AG04449 (cell line): ENCODE measurements around the gene SAMSN1.

ENCODE experiments used
- CTCF ChIA-PET: fragments of 350-600 bp; formaldehyde crosslinking; extraction: SDS; loops from one replicate; lab custom pipeline; 2021; ENCODE audit warnings: antibody characterized with exemption; lab: Yijun Ruan, JAX
- POLR2A ChIA-PET: fragments of 400-600, 350-600 bp; formaldehyde crosslinking; extraction: SDS; loops from one replicate; lab custom pipeline; 2020; ENCODE audit warnings: antibody characterized with exemption, inconsistent platforms; lab: Yijun Ruan, JAX
- DNase-seq: peaks from one replicate; pipeline ENCODE4 v3.0.0-alpha.2; 2010; ENCODE audit warnings: low read depth, low spot score
- H3K4me3 ChIP-seq: 2 replicates; pipeline ENCODE4 v1.5.1; 2011; ENCODE audit warnings: low read depth, mild to moderate bottlenecking, control low read depth, low read length
- TF ChIP-seq, protein P1 (sequence below): IDR thresholded peaks from one replicate; pipeline ENCODE4 v1.5.1; 2011; ENCODE audit warnings: mild to moderate bottlenecking, moderate library complexity, low read length, control low read depth, inconsistent platforms; ENCODE audit not compliant: insufficient read depth; ENCODE audit errors: missing control alignments

Gene SAMSN1

DNA sequence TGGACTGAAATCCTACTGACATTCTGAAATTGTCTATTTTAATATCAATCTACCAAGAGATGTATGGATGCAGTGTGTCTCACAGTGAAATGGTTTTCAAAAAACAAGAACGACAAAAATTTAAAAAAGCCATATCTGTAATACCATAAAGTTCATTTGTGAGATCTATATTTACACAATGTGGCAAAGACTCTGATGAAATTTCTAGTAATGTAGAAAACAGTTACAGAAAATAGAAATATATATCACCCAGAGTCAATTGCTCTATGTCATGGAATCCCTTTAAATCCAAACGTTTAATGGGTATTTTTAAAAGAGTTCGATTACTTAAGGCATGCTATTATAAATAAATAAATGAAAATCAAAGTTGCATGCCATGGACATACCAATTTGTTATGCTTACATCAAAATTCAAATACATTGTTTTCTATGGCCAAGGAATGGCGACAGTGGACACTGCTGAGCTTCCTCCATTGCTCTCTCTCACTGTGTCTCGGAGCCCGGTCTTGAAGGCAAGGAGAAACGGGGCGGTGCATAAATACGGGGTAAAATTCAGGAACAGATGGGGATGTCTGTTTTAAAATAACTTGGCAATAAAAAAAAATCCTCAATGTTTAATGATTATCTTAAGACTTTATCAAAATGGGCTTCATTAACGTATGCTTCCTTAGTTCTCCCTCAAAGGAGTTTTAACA lies 37.0 kb upstream of the SAMSN1 start:
- CTCF ChIA-PET: no interaction called here
- no peak overlapping the region for H3K4me3 ChIP-seq
- POLR2A ChIA-PET: no interaction called here
- TF ChIP-seq, protein P1, sequence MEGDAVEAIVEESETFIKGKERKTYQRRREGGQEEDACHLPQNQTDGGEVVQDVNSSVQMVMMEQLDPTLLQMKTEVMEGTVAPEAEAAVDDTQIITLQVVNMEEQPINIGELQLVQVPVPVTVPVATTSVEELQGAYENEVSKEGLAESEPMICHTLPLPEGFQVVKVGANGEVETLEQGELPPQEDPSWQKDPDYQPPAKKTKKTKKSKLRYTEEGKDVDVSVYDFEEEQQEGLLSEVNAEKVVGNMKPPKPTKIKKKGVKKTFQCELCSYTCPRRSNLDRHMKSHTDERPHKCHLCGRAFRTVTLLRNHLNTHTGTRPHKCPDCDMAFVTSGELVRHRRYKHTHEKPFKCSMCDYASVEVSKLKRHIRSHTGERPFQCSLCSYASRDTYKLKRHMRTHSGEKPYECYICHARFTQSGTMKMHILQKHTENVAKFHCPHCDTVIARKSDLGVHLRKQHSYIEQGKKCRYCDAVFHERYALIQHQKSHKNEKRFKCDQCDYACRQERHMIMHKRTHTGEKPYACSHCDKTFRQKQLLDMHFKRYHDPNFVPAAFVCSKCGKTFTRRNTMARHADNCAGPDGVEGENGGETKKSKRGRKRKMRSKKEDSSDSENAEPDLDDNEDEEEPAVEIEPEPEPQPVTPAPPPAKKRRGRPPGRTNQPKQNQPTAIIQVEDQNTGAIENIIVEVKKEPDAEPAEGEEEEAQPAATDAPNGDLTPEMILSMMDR: no peak
- DNase-seq: no peak

DNA sequence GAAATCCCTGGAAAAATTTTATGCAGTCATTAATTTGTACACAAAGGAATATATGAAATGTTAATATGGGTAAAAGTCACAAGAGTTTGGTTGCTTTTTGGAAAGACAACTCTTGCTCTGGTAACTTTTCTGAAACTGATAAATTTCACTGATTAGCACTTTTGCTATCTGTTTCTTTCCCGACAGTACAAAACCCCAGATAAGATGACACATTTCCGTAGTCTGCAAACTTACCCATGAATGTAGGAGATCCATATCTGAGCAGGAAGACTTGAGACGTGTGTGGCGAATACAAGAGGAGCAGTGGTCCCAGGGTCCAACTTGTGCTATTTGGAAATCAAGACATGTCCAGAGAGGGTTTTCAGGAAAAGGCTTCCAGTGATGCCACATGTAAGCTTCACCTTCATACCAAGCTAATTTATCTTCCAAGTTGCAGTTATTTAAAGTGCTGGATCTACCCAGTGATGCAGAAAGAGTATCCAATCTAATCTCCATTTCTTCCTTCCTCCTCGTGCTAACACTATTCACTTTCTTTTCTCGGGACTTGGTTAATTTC lies 35.9 kb upstream of the SAMSN1 start:
- H3K4me3 ChIP-seq: no peak overlapping the region
- DNase-seq: no peak
- ChIA-PET CTCF (no interaction called here), POLR2A (no interaction called here)
- TF ChIP-seq, protein P1: no peak

DNA sequence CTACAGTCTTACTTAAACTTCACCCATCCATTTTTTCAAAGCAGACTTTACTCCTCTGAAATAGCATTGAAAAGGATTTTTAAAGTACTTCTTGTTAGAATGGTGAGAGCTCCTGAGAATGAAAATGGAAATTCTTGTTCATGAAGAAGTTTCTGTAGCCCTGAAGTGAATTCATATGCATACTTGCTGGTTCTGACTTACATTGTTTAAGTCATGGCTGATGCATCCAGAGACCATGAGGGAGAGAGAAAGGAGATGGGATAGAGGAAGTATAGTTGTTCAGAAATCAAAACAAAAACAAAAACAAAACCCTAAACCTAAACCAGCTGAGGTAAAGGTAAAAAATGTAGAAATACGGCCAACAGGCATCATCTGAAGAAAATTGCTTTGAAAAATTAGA lies 27.1 kb upstream of the SAMSN1 start:
- CTCF ChIA-PET: no interaction called here
- POLR2A ChIA-PET: no interaction called here
- TF ChIP-seq, protein P1: no peak
- no peak overlapping the region for H3K4me3 ChIP-seq
- DNase-seq: no peak

DNA sequence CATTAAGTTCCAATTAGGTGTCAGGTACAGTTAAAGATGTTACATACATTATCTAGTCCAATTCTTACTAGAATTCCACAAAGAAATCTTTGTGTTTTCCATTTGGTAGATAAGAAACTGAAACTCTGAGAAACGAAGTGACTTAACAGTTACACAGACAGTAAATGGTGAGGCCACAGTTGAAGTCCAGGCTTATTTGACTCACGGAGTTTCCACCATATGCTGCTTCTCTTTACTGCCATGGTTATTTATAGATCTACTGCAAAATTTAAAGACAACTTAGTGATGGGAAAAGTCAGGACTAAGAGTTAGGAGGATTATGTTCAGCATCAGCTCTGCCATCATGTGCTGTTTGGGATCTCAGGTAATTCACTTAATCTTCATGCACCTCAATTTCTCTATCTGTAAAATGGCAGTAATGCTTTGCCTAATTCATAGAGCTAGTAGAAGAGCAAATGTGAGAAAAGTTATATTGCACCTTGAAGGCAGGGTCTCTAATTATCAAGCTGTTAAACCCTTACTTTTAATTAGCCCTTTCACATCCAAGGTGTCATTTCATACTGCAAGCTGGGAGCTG lies 26.2 kb upstream of the SAMSN1 start:
- POLR2A ChIA-PET: no interaction called here
- H3K4me3 ChIP-seq: no peak overlapping the region
- TF ChIP-seq, protein P1: no peak
- CTCF ChIA-PET: no interaction called here
- DNase-seq: no peak

DNA sequence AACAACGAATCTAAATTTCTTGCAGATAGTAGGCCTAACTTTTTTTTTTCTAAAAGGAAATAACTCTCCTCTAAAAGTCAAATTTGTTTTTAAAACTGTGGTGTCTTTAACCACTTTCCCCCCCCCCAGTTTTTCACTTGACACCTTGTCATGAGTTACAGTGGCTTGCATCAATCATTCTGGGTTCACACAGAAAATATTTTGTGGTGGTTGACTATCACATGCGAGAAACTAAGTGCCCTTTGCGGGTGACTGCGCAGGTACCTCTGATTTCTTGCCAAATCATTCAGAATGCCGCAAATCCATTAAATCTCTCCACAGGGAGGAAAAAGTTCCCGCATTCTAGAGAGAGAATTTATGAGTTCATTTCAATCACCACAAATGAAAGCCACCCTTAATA lies 23.8 kb upstream of the SAMSN1 start:
- DNase-seq: no peak
- ChIA-PET CTCF (no interaction called here), POLR2A (no interaction called here)
- TF ChIP-seq, protein P1: no peak
- H3K4me3 ChIP-seq: no peak overlapping the region

DNA sequence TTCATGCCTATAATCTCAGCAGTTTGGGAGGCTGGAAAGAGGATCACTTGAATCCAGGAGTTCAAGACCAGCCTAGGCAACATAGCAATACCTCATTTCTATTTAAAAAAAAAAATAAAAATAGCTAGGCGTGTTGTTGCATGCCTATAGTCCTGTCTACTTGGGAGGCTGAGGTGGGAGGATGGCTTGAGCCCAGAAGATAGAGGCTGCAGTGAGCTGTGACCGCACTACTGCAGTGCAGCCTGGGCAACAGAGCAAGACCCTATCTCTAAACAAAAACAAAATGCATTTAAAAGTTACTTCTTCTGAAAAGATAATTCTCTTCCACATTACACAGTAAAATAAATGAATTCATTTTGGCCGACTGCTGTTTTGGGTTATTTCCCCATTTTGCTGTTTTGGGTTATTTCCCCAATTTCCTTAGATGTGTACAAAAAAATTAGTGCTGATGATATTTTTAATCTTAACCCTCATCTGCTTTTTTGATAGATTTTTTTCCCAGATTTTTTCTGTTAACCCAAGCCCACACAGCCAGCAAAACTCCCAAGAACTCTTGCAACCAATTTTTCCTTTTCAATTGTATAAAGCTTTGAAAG lies 23.0 kb upstream of the SAMSN1 start:
- ChIA-PET POLR2A (no interaction called here), CTCF (no interaction called here)
- TF ChIP-seq, protein P1: no peak

More for the DNA sequence above, 23.0 kb upstream of the SAMSN1 start:
- no peak overlapping the region for H3K4me3 ChIP-seq
- no peak for DNase-seq
